SU-DHL-6 (cell line): Measurements from ENCODE around the gene KCNB1.

Experiments
- EZH2phosphoT487 ChIP-seq: fragments of 200-600 bp; sonication (generic), shearing (Covaris generic); conservative IDR thresholded peaks from 2 replicates; pipeline ENCODE4 v1.6.1; 2018; ENCODE audit warnings: mild to moderate bottlenecking, antibody characterized with exemption, low read length, moderate library complexity, mixed read lengths
- TF ChIP-seq, protein P1 (sequence below): fragments of 200-600 bp; sonication (generic); IDR thresholded peaks from one replicate; pipeline ENCODE4 v1.5.1; 2017; ENCODE audit warnings: antibody characterized with exemption, mild to moderate bottlenecking, low read length, moderate library complexity; ENCODE audit not compliant: insufficient read depth, poor library complexity, severe bottlenecking

DNA sequence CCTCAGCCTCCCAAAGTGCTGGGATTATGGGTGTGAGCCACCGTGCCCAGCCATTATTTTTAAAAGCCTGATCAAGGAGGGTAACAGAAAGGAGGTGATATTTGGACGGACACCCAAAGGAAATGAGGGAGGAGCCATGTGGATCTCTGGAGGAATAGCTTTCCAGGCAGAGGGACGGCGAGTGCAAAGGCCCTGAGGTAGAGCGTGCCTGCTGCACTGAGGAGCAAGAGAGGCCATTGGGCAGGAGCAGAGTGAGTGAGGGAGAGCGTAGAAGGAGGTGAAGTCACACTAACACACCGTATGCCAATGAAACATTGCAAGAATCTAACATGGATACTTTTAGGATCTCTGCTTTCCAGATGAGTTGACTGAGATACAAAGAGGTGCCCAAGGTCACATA is 145.7 kb downstream of the KCNB1 start:
- TF ChIP-seq, protein P1, sequence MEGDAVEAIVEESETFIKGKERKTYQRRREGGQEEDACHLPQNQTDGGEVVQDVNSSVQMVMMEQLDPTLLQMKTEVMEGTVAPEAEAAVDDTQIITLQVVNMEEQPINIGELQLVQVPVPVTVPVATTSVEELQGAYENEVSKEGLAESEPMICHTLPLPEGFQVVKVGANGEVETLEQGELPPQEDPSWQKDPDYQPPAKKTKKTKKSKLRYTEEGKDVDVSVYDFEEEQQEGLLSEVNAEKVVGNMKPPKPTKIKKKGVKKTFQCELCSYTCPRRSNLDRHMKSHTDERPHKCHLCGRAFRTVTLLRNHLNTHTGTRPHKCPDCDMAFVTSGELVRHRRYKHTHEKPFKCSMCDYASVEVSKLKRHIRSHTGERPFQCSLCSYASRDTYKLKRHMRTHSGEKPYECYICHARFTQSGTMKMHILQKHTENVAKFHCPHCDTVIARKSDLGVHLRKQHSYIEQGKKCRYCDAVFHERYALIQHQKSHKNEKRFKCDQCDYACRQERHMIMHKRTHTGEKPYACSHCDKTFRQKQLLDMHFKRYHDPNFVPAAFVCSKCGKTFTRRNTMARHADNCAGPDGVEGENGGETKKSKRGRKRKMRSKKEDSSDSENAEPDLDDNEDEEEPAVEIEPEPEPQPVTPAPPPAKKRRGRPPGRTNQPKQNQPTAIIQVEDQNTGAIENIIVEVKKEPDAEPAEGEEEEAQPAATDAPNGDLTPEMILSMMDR, result no peak
- no peak for TF ChIP-seq EZH2phosphoT487
